GM13977 (cell line): ENCODE data around the gene DPEP3.
A peak's percentile ranks its signal among the peaks of the same experiment; 100 is the strongest.

Experiments used
- DNase-seq: peaks from one replicate; pipeline ENCODE4 v3.0.0; 2012; ENCODE audit warnings: low spot score
- in situ Hi-C: fragments of 300-500 bp; cut with MboI; formaldehyde crosslinking; loops from one replicate; pipeline ENCODE4 v1.12.0; 2022; ENCODE audit warnings: low sequenced_read_pairs, low pct_unique_long_range_greater_than_20kb, mixed read lengths, inconsistent platforms; ENCODE audit not compliant: unreplicated experiment
- TF ChIP-seq, protein P1 (sequence below): IDR thresholded peaks from 2 replicates; pipeline ENCODE4 v1.5.1; 2012; ENCODE audit warnings: mild to moderate bottlenecking, control low read depth; ENCODE audit not compliant: insufficient read depth; ENCODE audit errors: extremely low read depth, missing control alignments

Gene DPEP3

DNA sequence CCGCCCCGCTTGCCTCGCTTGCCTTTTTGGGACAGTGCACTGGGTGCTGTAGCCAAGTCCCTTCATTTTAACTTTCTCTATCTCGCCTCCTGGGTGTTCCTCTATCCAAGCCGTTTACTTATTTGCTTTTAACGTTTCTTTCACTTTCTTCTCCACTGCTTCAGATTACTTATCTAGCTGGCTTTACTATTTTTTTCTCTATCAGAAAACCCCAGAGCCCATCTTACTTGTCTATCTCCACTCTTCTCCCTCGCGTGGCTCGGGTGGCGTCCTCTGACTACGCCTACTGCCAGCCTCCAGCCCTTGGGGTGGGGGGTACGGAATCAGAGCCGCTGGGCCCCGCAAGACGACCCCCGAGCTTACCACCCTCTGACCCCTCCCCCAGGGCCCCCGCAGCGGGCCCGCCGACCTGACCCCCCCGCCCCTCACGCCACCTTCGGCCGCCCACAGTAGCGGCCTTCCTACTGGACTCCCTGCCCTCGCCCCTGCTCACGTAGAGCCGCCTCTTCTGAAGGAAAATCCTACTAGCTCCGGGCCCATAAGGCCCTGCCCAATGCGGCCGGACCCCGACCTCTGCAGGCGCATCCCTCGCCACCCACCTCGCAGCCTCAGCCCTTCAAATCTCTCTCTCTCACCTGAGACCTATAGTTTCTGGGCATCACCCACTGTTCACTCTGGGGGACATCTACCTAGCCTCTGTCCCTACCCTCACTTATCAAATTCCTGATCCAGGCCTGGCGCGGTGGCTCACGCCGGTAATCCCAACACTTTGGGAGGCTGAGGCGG is 10.9 kb downstream of the DPEP3 start:
- DNase-seq: peak; percentile 69
- in situ Hi-C loops: no loop called here
- TF ChIP-seq, protein P1, sequence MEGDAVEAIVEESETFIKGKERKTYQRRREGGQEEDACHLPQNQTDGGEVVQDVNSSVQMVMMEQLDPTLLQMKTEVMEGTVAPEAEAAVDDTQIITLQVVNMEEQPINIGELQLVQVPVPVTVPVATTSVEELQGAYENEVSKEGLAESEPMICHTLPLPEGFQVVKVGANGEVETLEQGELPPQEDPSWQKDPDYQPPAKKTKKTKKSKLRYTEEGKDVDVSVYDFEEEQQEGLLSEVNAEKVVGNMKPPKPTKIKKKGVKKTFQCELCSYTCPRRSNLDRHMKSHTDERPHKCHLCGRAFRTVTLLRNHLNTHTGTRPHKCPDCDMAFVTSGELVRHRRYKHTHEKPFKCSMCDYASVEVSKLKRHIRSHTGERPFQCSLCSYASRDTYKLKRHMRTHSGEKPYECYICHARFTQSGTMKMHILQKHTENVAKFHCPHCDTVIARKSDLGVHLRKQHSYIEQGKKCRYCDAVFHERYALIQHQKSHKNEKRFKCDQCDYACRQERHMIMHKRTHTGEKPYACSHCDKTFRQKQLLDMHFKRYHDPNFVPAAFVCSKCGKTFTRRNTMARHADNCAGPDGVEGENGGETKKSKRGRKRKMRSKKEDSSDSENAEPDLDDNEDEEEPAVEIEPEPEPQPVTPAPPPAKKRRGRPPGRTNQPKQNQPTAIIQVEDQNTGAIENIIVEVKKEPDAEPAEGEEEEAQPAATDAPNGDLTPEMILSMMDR: no peak

DNA sequence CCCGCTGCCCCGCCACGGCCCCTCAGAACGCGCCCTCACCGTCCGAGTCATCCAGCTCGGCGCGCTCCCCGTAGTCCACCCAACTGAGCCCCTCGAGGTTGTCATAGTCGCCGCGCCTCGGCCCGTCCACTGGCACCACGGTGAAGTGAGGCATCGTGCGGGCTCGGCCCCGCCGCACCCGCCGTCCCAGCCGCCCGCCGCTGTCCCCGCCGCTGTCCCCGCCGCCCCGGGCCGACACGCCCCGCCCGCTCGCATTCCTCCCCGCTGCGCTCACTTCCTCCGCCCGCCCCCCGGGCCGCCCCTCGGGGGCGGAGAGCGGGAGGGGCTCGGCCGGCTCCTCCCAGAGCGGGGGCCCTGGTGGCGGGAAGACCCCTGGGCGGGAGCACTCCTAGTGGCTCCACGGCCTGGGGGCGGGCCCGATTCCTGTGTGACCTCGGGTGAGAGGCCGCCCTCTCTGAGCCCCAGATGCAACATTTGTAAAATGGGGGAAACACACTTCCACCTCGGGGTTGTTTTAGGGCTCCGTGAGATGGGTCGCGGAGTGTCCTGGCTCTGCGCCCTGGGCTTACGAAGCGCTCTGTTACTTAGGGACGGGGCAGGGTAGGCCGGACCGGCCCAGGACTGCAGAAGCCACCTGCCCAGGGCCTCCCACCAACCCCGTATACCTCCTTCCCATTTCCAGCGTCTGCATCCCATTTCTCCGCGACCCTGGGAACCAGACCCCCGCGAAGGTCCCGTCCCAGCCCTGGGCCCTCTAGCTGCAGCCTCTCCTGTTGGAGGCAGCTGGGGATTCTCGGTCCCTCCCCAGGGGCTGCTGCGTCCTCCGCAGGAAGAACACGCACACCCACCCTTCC is 11.7 kb downstream of the DPEP3 start, which contains the start of gene SLC12A4:
SLC12A4 (minus strand) TSS at position 238 of the 854 bp plus-strand sequence; CDS start at position 154, 84 bp downstream.
- in situ Hi-C loops: no loop called here
- peak; percentile 99 for DNase-seq
- TF ChIP-seq, protein P1: peak; percentile 3

DNA sequence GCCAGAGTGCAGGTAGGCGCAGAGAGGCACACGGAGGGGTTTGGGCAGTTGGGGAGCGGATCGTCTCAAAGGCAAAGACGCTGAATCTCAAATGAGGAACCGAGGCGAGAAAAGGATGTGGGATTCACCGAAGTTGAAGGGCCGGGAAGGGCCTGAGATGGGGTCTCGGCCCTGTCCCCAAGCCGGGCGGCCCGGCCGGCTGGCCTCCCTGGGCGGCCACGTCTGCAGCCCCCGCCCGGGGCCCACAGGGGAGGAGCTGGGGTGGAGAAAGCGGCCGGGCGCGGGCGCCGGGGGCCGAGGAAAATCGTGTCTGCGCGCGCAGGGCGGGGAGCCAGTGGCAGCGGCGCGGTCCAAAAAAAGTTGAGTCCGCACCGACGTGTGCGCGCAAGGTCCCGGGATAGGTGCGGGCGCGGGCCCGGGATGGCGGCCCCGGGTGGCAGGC is 12.3 kb downstream of the DPEP3 start:
- TF ChIP-seq, protein P1: no peak
- in situ Hi-C loops: no loop called here
- peak; percentile 74 for DNase-seq

DNA sequence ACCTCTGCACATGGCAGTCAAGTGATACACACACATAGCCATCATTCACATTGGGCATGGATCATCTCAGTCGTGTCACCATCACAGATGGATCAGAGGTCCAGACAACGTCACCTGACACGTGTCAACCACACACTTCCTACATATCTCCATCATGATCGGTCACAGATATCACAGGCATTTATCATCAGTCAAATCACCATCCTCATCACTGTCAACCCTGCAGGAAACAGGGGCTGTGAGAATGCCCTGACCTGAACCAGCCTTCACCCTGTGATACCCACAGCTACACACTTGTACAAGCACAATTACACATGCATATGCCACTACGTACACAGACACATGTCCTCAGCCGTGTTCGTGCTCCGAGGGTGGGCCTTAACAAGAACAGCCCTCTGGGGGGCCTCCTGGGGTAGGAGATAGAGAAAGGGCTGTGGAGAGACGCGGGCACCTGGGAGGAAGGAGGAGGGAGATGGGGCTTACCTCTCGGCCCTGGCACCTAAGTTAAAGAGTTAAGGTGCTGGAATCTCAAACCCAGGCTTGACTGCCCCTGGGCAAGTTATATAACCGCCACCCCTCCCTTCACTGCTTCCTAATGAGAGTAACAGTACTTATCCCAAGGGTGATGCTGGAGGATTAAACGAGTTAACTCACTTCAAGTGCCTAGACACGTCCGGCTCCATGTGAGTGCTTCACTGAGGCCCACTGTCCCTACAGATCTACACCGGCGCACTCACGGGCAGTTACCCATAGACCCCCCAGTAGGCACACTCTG is 12.9 kb downstream of the DPEP3 start:
- in situ Hi-C loops: no loop called here
- TF ChIP-seq, protein P1: peak; percentile 26
- no peak for DNase-seq

DNA sequence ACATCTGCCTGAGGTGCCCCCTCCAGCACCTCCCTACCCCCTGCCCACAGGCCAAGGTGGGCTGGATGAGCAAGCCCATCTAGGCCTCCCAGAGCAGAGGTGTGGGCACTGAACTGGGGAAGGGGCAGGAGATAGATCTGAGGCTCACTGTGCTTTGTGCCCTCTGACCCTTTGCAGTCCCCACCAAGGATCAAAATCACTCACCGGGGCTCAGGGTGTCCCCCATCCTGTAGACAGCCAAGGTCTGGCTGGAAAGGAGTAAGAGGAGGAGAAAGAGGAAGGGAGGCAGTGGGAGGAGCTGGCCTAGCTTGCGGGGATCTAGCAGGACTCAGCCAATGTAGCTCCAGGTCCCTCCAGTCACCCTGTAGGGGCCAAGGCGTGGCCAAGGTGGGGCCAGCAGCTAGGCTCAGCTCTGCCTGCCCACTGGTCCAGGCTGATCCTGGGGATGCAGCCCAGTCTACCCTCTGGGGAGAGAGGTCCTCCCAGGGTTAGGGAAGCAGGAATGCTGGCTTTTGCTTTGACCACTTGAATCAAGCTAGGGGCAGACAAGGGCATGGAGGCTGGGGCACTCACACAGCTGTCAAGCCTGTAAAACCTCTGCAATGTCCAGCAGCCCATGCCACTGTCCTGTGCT is 13.6 kb downstream of the DPEP3 start:
- in situ Hi-C loops: no loop called here
- DNase-seq: no peak
- TF ChIP-seq, protein P1: no peak
